Dedifferentiated amniotic fluid mesenchymal stem cell (primary cell): ENCODE data around the gene MAD1L1.

Experiments
- DNase-seq: peaks from one replicate; pipeline ENCODE4 v3.0.0-alpha.2; 2016; ENCODE audit errors: extremely low spot score

The MAD1L1 gene

DNA sequence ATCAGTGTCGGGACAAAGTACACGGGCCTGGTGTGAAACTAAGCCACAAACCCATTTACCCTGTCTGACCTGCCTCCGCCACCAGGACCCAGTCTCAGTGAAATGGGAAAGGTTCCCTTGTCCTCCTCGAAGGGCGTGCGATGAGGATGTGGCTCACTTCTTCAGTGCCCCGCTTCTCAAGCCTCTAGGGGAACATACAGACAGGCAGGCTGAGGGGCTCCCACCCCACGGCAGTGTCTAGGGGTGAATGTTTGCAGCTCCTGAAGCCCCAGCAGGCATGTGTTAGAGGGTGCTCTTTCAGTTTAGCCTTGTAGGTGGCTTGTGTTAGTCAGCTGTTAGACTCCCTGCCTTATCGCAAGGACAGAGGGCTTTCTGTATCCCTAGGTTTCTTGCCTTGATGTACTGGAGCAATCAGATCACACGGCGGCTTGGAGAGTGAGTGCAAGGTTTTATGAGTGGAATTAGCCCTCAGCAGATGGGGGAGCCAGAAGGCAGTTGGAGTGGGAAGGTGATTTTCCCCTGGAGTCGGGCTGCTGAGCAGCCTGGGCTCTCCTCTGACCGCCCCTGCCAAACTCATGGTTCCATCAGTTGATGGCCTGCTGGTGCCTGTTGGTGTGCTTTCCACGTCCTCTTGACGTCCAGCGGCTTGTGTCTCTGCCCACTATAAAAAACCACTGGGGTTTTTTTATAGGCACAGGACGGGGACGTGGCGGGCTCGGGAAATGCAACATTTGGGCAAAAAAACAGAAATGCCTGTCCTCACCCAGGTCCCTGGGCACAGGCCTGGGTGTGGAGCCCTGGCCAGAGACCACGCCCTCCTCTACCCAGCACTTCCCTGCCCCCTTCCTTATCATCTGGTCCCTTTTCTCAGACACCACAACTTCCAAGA lies 10.0 kb upstream of the MAD1L1 start:
- no peak for DNase-seq

DNA sequence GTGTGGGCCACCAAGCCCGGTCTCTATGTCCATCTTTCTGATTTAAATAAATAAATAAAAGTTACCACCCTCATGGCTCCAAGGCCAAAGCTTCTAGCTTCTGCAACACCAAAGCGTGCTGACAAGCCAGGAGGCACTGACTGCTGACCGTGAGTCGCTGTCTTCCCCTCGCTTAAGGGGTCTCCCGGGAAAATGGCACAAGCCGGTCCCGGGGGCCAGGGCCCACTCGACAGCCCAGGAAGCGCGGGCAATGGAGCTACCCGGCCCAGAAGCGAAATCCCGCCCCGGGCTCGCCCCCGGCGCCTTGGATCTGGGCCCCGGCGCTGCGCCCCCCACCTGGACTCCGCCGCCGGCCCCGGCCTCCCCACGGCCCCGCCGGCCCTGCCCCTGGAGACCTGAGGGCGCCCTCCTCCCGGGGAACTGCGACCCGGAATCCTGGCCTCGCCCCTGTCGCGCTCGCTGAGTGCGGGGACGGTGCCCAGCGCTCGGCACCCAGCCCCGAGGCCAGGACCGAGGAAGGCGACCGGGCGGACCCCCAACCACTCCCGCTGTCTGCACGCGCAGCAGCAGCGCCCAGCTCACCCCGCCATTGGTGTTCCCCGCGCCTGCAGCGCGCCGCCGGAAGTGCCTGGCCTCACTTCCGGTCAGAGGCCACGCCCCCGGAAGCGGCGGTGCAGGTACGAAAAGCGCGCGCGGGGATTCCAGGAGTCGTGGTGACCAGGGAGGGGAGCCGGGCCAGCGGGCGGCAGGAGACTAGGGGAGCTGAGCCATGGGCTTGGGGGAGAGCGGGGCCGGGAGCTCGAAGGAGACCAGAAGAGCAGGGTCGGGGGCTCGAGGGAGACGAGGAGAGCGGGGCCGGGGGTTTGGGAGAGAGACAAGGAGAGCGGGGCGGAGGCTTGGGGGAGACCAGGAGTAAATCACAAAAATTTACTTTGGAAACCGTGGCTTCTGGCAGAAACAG lies 9.1 kb upstream of the MAD1L1 start, which contains the start of the genes MRM2 and NUDT1:
TSS of gene MRM2 (minus strand) at position 626 of the 961 bp plus-strand sequence. CDS start at position 590, 36 bp downstream.
TSS of gene NUDT1 (plus strand) at position 647 of the 961 bp plus-strand sequence. CDS start 2,349 bp downstream, outside the sequence.
- DNase-seq: peak; percentile 50

DNA sequence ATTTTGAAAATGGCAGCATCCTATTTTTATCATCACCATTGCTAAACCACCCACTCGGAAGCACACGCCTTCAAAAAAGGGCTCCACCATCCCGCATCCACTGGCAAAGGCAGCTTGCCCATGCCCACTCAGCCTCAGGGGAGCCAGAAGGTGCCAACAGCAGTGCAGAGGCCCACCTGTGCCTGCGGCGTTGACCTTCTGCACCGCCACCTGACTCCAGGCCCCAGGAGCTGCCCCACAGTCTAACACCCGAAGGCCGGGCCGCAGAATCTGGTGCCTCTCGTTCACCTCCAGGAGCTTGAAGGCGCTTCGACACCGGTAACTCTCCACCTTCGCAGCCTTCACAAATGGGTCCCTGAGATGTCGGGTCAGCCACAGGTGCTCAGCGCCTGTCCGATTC lies 6.5 kb upstream of the MAD1L1 start:
- no peak for DNase-seq

DNA sequence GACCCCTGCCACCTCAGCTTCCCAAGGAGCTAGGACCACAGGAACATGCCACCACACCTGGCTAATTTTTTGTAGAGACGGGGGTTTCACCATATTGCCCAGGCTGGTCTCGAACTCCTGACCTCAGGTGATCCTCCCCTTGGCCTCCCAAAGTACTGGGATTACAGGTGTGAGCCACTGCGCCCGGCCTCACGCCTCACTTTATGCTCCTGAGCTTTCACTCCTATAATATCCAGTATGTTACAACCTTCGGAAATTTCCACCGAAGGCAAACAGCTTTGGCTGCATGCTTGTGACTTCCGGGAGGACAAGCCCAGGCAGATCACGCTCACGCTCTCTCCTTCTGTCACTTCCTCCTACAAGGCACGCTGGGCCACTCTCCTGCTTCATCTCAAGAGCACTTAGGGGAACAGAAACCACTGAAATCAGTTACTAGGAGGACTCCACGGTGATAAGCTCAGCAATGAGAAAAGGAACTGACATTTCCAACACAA lies 4.4 kb upstream of the MAD1L1 start:
- no peak for DNase-seq

DNA sequence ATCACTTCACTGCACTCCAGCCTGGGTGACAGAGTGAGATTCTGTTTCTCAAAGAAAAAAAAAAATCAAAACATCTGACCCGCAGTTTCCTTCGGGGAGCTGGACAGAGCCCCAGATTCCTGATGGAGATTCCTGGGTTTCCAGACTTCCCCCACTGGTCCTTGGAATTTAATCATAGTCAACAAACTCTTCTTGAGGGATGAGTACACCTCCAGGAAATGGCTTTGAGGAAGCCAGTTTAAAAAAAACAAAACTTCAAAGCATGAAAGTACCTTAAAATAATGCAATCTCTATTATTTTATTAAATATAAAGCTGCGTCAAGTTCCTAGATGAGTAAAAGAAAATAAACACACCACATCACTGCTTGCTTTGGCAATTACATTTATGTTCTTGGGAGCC lies 1.2 kb upstream of the MAD1L1 start:
- DNase-seq: no peak

DNA sequence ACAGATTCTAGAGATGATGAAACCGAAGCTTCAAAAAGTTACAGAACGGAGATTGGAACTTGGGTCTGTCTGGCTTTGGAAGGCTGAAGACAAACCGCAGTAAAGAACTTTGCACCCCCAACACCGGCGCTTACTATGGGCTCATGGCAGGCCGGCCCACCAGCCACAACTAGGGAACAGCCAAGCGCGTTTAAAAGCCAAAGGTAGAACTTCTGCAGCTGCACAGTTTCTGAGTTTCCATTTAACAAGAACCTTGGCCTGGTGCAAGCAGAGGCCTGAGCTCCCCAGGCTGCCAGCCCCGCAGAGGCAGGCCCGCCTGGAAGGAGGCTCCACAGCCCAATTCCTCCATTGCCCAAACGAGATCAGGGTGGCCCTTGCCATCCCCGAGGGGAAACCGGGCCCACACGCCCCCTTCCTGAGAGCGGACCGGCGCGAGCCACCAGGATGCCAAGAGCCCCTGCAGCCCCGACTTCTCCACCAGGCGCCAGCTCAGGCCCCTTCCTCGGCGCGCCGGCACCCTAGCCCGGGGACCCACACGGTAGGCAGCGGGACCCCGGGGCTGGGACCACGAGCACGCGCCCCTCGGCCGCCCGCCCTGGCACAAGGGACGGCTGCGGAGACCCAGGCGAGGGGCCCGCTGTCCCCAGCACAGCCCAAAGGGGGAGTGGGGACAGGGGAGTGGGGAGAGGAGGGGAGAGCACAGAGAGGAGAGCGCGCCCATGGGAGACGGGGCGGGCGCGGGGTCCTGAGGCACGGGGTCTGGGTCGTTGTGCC lies 566 bp downstream of the MAD1L1 start:
- DNase-seq: no peak

DNA sequence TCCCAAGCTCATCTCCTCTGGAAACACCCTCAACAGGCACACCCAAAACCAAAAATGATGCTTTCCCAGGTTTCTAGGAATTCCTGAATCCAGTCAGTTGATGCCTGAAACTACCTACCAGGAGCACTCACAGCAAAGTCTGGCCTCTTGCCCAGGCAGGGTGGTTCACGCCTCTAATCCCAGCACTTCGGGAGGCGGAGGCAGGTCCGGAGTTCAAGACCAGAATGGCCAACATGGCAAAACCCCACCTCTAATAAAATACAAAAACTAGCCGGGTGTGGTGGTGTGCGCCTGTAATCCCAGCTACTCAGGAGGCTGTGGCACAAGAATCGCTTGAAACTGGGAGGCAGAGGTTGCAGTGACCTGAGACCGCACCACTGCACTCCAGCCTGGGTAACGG lies 1.9 kb downstream of the MAD1L1 start:
- no peak for DNase-seq

DNA sequence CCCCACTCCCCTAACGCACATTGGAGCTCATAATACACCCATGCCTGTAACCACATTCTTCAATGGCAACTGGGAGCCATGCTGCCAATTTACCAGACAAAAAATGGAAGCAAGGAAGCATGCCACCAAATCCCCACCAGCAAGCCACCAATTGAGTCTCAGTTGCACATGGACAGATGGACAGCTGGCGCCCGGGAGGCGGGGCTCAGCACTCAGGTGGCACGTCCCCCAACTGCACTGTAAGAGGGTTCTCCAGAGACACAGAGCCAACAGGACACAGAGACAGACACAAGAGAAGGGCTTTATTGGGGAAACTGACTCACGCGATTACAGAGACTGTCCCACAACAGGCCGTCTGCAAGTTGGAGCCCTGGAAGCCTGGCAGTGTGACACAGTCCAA lies 2.5 kb downstream of the MAD1L1 start:
- DNase-seq: no peak

DNA sequence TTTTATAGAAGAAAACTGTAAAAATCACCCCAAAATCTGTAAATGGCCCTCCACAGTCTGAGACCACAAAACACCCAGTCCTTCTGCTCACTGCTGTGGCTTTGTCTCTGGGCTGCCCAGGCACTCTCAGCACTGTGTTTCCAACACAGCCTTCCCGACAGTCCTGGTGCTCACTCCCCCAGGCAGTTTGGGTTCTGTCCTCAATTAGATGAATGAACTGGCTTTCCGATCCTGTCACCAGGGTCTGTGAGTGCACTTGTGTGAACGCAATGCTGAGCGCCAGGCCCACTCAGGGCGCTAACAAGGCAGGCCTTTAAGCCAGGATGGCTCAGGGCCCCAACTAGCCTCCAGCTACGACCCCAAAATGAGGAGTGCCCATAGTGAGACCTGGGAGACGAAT lies 3.3 kb downstream of the MAD1L1 start:
- no peak for DNase-seq

DNA sequence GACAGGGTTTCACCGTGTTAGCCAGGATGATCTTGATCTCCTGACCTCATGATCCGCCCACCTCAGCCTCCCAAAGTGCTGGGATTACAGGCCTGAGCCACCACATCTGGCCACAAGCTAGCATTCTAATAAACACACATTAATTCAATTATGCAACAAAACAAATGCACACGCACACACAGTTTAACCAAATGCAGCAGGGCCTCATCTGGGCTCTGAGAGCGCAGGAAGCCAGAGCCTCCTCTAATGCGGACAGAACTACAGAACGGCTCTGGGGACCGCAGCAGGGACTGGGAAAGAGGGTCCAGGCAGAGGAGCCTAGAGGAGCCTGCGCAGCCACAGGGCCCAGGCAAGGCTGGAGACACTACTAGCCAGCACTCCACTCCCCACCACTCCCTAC lies 3.8 kb downstream of the MAD1L1 start:
- no peak for DNase-seq

DNA sequence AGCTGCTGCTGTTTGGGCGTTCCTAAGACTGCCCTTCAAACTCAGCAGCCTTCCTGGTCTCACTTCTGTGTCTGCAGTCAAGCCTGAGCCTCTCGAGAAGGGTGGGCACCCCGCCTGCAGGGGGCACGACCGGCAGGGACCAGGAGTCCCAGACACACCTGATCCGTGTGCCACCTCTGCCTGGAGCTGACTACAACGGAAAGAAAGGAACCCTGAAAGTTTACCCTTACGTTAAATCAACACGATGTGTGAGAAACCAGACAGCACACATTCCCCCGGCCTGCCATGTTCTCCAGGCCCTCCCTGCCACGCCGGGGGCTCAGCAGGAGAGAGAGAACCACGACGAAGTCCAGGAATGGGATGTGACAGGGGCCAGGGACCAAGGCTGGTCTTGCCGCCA lies 5.0 kb downstream of the MAD1L1 start:
- DNase-seq: no peak

DNA sequence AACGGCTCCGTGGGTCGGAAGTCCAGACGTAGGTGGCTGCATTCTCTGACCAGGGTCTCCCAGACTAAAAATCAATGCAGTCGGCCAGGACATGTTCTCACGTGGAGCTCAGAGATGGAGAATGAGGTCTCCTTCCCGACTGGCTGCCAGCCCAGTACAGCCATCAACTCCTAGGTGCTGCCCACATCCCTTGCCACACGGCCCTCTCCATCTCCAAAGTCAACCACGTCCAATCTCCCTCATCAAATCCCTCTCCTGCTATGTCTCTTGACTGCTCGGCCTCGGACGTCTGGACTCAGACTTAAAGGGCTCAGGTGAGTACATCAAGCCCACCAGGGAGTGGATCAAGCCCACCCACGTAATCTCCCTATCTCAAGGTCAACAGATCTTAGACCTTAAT lies 6.9 kb downstream of the MAD1L1 start:
- DNase-seq: no peak

DNA sequence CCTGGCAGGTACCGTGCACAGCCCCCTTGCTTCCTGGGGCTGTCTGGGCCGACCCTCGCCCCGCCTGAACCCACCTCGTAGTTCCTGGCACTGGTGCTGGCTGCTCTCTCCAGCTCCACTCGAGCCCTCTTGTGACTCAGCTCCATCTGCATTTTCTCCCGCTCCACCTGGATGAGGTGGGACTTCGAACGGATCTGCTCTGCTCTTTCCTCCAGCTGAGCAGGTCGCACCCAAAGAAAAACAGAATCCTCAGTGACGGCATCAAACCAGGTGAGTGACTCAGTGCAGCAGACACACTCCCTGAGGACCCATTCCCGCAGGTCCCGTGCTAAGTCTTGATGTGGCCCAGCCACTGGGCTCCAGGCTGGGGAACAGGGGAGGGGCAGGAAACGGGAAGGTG lies 7.4 kb downstream of the MAD1L1 start:
- DNase-seq: no peak

DNA sequence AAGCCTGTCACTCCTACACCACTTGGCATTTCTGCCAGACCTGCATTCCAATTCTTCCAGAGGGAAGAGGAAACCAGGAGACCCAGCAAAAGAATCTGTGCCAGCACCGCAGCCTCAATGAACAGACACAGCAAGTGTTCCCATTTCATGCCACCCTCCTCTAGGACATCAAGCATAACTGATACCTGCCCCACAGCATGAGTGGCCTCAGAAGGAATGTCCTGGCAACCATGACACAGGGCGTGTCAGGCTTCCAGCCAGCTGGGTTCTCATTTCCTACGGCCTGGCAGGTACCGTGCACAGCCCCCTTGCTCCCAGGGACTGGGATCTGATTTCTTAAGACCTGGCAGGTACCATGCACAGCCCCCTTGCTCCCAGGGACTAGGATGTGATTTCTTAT lies 7.8 kb downstream of the MAD1L1 start:
- no peak for DNase-seq

DNA sequence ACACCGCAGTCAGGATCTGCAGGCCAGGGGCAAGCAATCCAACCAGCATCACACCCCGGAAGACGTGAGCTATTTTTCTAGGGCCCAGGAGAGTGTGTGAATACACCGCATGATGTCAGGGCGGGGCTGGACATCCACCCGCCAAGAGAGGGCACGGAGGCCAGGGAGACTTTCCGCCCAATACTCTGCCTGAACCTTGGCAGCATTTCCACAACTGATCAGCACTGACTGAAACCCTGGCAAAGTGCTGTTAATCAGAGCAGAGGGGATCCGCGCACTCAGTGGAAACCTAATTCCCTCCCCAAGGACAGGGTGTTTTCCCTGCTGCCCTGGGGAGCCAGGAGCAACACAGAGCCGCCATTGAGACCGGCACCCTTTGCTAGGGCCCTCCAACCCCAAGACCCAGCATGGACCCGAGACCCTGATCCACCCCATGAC lies 8.2 kb downstream of the MAD1L1 start:
- no peak for DNase-seq

DNA sequence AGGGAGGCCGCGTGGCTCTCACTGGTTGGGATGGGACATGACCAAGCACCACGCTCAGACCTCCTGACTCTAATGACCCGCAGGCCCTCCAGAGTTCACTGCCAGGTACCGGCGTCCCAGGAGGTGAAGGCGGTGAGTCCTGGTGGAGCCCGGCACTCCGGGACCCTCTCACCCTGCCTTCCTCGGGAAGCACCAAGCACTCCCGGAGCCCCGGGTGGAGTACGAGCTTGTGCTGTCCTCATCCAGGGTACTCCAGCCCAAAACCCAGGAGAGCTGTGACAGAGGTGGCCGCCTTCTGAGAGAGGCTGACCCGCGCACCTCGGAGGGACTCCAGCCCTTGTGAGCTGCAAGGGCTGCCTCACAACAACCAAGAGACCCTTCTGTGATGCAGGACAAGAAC lies 9.4 kb downstream of the MAD1L1 start:
- no peak for DNase-seq

DNA sequence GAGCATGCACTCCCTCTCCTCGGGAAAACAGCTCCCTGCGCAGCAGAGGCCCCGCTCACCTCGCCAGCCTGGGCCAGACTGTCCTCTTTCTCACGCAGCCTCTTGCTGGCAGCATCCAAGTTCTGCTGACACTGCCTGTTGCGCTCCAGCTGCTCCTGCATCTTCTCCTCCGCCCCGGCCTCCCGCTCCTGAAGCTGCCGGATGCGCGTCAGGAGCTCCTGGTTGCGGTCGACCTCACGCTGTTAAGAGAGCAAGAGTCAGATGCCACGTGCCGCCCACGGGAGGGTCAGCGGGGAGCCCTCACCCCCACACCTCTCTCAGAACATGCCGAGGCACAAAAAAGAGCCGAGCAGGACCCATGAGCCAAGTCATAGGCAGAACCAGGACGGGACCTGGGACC lies 10.2 kb downstream of the MAD1L1 start:
- no peak for DNase-seq

DNA sequence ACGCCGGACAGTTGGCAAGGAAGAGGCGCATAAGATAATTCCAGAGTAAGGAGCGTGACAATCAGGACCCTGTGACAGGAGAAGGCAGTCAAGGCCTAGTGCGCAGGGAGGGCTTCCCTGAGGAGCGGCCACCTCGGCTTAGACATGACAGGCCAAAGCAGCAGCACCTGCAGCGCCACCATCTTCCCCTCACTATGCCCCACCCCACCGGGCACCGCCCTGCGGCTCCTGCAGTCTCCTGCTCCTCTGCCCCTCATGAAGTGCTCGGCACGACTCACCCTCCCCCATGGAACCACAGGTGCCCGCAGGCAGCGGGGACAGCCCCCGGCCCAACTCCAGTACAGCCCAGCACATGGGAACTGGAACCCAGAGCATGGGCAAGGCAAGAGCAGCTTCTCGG lies 11.8 kb downstream of the MAD1L1 start:
- DNase-seq: no peak

DNA sequence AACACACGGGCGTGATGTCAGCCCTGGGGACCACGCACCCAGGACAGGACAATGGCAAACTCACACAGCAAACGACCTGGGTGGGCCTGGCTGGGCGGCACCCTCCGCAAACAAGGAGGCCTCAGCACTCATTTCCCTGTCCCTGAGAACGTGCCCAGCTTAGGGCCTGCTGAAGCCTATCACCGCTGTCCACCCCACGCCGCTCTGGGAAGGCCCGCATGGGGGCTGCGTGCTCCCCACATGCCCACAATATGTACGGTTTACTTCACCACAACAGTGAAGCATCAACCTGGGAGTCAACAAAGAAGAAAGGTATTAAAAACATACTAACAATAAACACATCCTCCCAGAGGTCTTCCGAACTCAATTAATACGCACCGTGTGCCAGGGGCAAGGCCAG lies 12.2 kb downstream of the MAD1L1 start:
- DNase-seq: no peak

DNA sequence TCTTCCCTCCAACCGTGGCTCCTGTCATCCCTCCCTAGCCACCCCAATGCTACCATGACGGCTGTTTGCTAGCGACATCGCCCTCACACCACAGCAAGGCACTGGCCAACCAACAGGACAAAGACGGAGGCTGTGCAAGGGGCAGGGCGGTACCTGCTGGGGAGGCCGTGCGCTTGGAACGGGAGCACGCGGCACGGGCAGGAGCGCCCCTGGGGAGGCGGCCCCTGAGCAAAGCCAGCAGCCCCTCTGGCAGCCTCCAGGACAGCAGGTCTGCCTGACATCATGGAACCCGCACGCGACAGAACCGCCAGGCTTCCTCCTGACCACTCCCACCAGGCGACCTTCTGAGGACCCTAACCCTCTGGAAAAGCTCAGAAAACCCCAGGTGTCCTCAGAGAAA lies 12.7 kb downstream of the MAD1L1 start:
- DNase-seq: no peak

DNA sequence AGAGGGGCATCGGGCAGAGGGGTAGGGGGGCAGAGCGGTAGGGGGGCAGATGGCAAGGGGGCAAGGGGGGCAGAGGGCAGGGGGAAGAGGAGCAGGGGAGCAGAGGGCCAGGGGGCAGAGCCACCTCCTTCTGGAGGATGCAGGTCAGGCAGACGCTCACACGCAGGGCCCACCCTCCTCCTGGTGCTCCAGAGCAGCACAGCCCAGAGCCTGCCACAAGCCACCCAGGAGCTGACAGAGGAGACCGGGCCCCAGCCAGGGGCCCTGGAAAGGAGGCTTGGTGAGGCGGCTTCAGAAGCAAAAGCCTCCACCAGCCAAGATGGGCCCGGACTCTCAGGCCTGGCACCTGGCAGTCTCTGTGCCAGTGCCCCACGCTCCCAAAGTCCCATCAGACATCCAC lies 13.1 kb downstream of the MAD1L1 start:
- no peak for DNase-seq

DNA sequence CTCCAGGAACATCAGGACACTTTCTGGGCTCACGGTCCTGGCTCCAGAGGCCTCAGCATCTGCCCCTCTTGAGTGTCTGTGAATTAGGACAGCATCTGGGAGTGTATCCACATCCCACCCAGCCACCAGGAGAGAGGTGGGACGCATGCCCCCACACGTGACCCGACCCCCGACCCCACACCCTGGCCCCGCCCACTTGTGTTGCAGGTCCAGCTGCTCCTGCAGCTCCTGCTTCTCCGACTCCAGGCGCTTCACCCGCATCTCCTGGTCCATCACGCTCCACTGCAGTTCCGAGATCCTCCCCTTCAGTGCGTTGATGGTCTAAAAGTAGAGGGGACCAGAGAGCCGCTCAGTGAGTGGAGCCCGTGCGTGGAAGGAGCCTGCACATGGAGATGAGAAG lies 13.6 kb downstream of the MAD1L1 start:
- no peak for DNase-seq
